GM23338 (cell line): Measurements from ENCODE around the gene ADA.

Source experiments
- EZH2 ChIP-seq: fragments of 200-600 bp; sonication (generic); IDR thresholded peaks from one replicate; pipeline ENCODE4 v1.8.0; 2017; ENCODE audit warnings: antibody characterized with exemption, mild to moderate bottlenecking, low read depth; ENCODE audit not compliant: unreplicated experiment
- EZH2phosphoT487 ChIP-seq: fragments of 200-600 bp; sonication (generic); IDR thresholded peaks from one replicate; pipeline ENCODE4 v1.8.1; 2018; ENCODE audit warnings: antibody characterized with exemption; ENCODE audit not compliant: unreplicated experiment
- JUNB ChIP-seq: IDR thresholded peaks from one replicate; pipeline ENCODE4 v1.6.1; 2016; ENCODE audit warnings: antibody characterized with exemption; ENCODE audit not compliant: unreplicated experiment
- POLR2AphosphoS5 ChIP-seq: IDR thresholded peaks from 2 replicates; pipeline ENCODE4 v1.6.1; 2016; ENCODE audit warnings: antibody characterized with exemption, low read depth
- ZNF331 ChIP-seq: fragments of 250-450 bp; sonication (Bioruptor Pico); IDR thresholded peaks from 2 replicates; pipeline ENCODE4 v1.5.0; 2020; ENCODE audit warnings: low read depth, mild to moderate bottlenecking, moderate library complexity
- TF ChIP-seq, protein P1 (sequence below), 2 experiments: fragments of 200-600 bp in 1 of 2; sonication (generic) in 1 of 2; conservative IDR thresholded peaks; 2 replicates each; pipeline versions ENCODE4 v1.5.1 to v1.6.1; 2016 to 2017; ENCODE audit warnings: antibody characterized with exemption in 2 of 2, low read depth in 2 of 2, mild to moderate bottlenecking in 2 of 2, moderate library complexity in 1 of 2
- TF ChIP-seq, protein P2 (sequence below): IDR thresholded peaks from one replicate; pipeline ENCODE4 v1.6.1; 2018; ENCODE audit warnings: antibody characterized with exemption; ENCODE audit not compliant: unreplicated experiment
- TF ChIP-seq, protein P3 (sequence below): fragments of 250-450 bp; sonication (Bioruptor Pico); IDR thresholded peaks from 2 replicates; pipeline ENCODE4 v1.5.0; 2020; ENCODE audit warnings: mild to moderate bottlenecking, moderate library complexity

DNA sequence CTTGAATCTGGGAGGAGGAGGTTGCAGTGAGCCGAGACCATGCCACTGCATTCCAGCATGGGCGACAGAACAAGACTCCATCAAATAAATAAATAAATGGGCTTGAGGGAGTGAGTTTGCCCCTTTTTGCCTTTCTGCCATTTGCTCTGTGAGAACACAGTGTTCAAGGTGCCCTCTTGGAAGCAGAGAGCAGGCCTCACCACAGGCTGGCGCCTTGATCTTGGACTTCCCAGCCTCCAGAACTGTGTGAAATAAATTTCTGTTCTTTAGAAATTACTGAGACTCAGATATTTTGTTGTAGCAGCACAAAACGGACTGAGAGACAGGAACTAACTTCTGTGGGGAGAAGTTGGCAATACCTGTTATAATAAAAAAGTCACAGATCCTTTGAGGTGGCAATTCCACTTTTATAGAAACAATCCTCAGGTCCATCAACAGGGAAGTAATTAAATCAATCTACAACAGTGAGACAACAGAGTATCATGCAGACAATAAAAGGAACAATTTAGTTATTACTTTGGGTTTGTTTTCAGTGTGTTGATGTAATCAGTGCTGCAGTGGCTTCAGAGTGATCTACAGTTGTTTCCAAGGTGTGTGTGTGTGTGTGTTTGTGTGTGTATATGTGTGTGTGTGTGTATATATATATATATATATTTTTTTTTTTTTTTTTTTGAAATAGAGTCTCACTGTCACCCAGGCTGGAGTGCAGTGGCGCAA lies 44.6 kb downstream of the ADA start:
- TF ChIP-seq, protein P1, sequence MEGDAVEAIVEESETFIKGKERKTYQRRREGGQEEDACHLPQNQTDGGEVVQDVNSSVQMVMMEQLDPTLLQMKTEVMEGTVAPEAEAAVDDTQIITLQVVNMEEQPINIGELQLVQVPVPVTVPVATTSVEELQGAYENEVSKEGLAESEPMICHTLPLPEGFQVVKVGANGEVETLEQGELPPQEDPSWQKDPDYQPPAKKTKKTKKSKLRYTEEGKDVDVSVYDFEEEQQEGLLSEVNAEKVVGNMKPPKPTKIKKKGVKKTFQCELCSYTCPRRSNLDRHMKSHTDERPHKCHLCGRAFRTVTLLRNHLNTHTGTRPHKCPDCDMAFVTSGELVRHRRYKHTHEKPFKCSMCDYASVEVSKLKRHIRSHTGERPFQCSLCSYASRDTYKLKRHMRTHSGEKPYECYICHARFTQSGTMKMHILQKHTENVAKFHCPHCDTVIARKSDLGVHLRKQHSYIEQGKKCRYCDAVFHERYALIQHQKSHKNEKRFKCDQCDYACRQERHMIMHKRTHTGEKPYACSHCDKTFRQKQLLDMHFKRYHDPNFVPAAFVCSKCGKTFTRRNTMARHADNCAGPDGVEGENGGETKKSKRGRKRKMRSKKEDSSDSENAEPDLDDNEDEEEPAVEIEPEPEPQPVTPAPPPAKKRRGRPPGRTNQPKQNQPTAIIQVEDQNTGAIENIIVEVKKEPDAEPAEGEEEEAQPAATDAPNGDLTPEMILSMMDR (conservative IDR thresholded peaks at IDR 0.05; ENCODE audit: low read depth in 2 of 2): no peak
- TF ChIP-seq, protein P2, sequence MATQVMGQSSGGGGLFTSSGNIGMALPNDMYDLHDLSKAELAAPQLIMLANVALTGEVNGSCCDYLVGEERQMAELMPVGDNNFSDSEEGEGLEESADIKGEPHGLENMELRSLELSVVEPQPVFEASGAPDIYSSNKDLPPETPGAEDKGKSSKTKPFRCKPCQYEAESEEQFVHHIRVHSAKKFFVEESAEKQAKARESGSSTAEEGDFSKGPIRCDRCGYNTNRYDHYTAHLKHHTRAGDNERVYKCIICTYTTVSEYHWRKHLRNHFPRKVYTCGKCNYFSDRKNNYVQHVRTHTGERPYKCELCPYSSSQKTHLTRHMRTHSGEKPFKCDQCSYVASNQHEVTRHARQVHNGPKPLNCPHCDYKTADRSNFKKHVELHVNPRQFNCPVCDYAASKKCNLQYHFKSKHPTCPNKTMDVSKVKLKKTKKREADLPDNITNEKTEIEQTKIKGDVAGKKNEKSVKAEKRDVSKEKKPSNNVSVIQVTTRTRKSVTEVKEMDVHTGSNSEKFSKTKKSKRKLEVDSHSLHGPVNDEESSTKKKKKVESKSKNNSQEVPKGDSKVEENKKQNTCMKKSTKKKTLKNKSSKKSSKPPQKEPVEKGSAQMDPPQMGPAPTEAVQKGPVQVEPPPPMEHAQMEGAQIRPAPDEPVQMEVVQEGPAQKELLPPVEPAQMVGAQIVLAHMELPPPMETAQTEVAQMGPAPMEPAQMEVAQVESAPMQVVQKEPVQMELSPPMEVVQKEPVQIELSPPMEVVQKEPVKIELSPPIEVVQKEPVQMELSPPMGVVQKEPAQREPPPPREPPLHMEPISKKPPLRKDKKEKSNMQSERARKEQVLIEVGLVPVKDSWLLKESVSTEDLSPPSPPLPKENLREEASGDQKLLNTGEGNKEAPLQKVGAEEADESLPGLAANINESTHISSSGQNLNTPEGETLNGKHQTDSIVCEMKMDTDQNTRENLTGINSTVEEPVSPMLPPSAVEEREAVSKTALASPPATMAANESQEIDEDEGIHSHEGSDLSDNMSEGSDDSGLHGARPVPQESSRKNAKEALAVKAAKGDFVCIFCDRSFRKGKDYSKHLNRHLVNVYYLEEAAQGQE: no peak
- no peak for TF ChIP-seq EZH2
- TF ChIP-seq JUNB: no peak
- TF ChIP-seq EZH2phosphoT487: no peak
- TF ChIP-seq ZNF331 (CRISPR knock-in tag): no peak
- TF ChIP-seq POLR2AphosphoS5: no peak
- TF ChIP-seq, protein P3, sequence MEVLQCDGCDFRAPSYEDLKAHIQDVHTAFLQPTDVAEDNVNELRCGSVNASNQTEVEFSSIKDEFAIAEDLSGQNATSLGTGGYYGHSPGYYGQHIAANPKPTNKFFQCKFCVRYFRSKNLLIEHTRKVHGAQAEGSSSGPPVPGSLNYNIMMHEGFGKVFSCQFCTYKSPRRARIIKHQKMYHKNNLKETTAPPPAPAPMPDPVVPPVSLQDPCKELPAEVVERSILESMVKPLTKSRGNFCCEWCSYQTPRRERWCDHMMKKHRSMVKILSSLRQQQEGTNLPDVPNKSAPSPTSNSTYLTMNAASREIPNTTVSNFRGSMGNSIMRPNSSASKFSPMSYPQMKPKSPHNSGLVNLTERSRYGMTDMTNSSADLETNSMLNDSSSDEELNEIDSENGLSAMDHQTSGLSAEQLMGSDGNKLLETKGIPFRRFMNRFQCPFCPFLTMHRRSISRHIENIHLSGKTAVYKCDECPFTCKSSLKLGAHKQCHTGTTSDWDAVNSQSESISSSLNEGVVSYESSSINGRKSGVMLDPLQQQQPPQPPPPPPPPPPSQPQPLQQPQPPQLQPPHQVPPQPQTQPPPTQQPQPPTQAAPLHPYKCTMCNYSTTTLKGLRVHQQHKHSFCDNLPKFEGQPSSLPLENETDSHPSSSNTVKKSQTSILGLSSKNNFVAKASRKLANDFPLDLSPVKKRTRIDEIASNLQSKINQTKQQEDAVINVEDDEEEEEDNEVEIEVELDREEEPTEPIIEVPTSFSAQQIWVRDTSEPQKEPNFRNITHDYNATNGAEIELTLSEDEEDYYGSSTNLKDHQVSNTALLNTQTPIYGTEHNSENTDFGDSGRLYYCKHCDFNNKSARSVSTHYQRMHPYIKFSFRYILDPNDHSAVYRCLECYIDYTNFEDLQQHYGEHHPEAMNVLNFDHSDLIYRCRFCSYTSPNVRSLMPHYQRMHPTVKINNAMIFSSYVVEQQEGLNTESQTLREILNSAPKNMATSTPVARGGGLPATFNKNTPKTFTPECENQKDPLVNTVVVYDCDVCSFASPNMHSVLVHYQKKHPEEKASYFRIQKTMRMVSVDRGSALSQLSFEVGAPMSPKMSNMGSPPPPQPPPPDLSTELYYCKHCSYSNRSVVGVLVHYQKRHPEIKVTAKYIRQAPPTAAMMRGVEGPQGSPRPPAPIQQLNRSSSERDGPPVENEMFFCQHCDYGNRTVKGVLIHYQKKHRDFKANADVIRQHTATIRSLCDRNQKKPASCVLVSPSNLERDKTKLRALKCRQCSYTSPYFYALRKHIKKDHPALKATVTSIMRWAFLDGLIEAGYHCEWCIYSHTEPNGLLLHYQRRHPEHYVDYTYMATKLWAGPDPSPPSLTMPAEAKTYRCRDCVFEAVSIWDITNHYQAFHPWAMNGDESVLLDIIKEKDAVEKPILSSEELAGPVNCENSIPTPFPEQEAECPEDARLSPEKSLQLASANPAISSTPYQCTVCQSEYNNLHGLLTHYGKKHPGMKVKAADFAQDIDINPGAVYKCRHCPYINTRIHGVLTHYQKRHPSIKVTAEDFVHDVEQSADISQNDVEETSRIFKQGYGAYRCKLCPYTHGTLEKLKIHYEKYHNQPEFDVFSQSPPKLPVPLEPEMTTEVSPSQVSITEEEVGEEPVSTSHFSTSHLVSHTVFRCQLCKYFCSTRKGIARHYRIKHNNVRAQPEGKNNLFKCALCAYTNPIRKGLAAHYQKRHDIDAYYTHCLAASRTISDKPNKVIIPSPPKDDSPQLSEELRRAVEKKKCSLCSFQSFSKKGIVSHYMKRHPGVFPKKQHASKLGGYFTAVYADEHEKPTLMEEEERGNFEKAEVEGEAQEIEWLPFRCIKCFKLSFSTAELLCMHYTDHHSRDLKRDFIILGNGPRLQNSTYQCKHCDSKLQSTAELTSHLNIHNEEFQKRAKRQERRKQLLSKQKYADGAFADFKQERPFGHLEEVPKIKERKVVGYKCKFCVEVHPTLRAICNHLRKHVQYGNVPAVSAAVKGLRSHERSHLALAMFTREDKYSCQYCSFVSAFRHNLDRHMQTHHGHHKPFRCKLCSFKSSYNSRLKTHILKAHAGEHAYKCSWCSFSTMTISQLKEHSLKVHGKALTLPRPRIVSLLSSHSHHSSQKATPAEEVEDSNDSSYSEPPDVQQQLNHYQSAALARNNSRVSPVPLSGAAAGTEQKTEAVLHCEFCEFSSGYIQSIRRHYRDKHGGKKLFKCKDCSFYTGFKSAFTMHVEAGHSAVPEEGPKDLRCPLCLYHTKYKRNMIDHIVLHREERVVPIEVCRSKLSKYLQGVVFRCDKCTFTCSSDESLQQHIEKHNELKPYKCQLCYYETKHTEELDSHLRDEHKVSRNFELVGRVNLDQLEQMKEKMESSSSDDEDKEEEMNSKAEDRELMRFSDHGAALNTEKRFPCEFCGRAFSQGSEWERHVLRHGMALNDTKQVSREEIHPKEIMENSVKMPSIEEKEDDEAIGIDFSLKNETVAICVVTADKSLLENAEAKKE (CRISPR knock-in tag): no peak
